ENCODE measurements around the gene S100A11.

Gene S100A11

GRCh38 chr1:152071123-152071522, 34.3 kb upstream of the S100A11 start:
- H3K27me3 ChIP-seq: peaks cover 84% of the 10 kb centered on the region
- H3K27ac ChIP-seq: no peak overlapping the region
- H3K4me1 ChIP-seq (ENCODE audit: control insufficient read depth in 1 of 2, insufficient read depth in 1 of 2, low read depth in 1 of 2, low read length in 1 of 2): no peaks in the 10 kb centered on the region
- no peak for TF ChIP-seq CTCF (IDR thresholded peaks at IDR 0.05)
- H3K36me3 ChIP-seq: no peaks in the 10 kb centered on the region
- no peak overlapping the region for H3K4me3 ChIP-seq (ENCODE audit: low read depth in 1 of 2, low read length in 1 of 2)
- H3K9me3 ChIP-seq: no peaks in the 10 kb centered on the region

GRCh38 chr1:152067929-152068328, 31.1 kb upstream of the S100A11 start:
- no peak overlapping the region for H3K27ac ChIP-seq
- H3K4me3 ChIP-seq (ENCODE audit: low read depth in 1 of 2, low read length in 1 of 2): no peak overlapping the region
- no peaks in the 10 kb centered on the region for H3K9me3 ChIP-seq
- TF ChIP-seq CTCF (IDR thresholded peaks at IDR 0.05): no peak
- H3K4me1 ChIP-seq (ENCODE audit: control insufficient read depth in 1 of 2, insufficient read depth in 1 of 2, low read depth in 1 of 2, low read length in 1 of 2): no peaks in the 10 kb centered on the region
- peaks cover 81% of the 10 kb centered on the region for H3K27me3 ChIP-seq
- no peaks in the 10 kb centered on the region for H3K36me3 ChIP-seq

- H3K4me3 ChIP-seq (ENCODE audit: low read depth in 1 of 2, low read length in 1 of 2): no peak overlapping the region
- no peak overlapping the region for H3K27ac ChIP-seq
- no peak for TF ChIP-seq CTCF (IDR thresholded peaks at IDR 0.05)
- no peaks in the 10 kb centered on the region for H3K4me1 ChIP-seq (ENCODE audit: control insufficient read depth in 1 of 2, insufficient read depth in 1 of 2, low read depth in 1 of 2, low read length in 1 of 2)
- no peaks in the 10 kb centered on the region for H3K36me3 ChIP-seq
- no peaks in the 10 kb centered on the region for H3K9me3 ChIP-seq
- peaks cover 81% of the 10 kb centered on the region for H3K27me3 ChIP-seq
Observed at GRCh38 chr1:152067150-152067549, 30.3 kb upstream of the S100A11 start.

- TF ChIP-seq CTCF (IDR thresholded peaks at IDR 0.05): no peak
- Histone ChIP-seq H3K36me3 (no peaks in the 10 kb centered on the region), H3K4me3 (ENCODE audit: low read depth in 1 of 2, low read length in 1 of 2) (no peak overlapping the region), H3K4me1 (ENCODE audit: control insufficient read depth in 1 of 2, insufficient read depth in 1 of 2, low read depth in 1 of 2, low read length in 1 of 2) (no peaks in the 10 kb centered on the region), H3K9me3 (no peaks in the 10 kb centered on the region), H3K27ac (no peak overlapping the region), H3K27me3 (peaks cover 94% of the 10 kb centered on the region)
Observed at GRCh38 chr1:152061952-152062351, 25.1 kb upstream of the S100A11 start.

GRCh38 chr1:152053375-152053774, 16.6 kb upstream of the S100A11 start:
- Histone ChIP-seq H3K4me1 (ENCODE audit: control insufficient read depth in 1 of 2, insufficient read depth in 1 of 2, low read depth in 1 of 2, low read length in 1 of 2) (peaks cover 45 to 46% of the 10 kb centered on the region in 2 experiments), H3K27me3 (peaks cover 57% of the 10 kb centered on the region), H3K4me3 (ENCODE audit: low read depth in 1 of 2, low read length in 1 of 2) (no peak overlapping the region)

More at GRCh38 chr1:152053375-152053774, 16.6 kb upstream of the S100A11 start:
- Histone ChIP-seq H3K36me3 (no peaks in the 10 kb centered on the region), H3K27ac (no peak overlapping the region), H3K9me3 (no peaks in the 10 kb centered on the region)
- TF ChIP-seq CTCF (IDR thresholded peaks at IDR 0.05): no peak

Measured in neutrophil (primary cell).